ENCODE measurements around the gene ALX3. TPM values are rescaled to one million over a fixed set of nuclear protein-coding genes. Genes with fewer than 3 reads are reported as not detected.

ALX3 gene
- total RNA-seq, 1 experiment from 2014 or later, result 0.15 TPM

DNA sequence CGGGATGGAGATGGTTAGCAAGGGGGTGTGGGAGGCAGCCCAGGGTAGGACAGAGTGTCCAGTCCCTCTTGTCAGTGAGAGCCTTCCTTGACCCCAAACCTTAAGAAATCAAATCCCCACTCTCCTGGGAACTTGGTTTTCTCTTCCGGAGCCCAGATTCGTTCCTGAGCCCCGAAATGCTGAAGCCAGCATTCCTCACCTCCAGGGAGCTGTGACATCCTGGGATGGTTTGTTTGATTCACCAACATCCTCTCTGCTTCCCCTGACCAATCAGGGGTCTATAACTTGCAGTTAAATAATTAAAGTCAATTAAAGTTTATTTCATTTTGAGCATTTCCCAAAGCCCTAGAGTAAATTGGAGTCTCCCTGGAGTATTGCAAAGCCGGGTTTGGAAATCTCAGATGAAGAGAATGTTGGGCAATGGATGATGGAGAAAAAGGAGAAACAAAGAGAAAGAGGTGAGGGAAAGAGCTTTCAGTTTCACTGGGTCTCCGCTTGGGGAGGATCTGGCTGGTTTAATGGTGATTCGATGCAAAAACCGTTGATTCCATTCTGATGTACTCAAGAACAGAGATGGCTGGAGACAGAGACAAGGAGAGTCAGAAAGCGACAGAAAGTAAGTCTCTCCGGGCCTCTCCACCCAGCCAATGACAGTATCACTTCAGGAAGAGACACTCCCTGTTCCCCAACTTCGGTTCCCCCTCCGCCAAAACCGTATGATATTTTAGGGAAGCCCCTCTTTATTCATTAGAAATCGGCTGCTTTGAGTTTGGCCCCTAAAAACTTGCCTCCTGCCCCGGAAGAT lies 12.8 kb upstream of the ALX3 start (continued):
- TF ChIP-seq, protein P1, sequence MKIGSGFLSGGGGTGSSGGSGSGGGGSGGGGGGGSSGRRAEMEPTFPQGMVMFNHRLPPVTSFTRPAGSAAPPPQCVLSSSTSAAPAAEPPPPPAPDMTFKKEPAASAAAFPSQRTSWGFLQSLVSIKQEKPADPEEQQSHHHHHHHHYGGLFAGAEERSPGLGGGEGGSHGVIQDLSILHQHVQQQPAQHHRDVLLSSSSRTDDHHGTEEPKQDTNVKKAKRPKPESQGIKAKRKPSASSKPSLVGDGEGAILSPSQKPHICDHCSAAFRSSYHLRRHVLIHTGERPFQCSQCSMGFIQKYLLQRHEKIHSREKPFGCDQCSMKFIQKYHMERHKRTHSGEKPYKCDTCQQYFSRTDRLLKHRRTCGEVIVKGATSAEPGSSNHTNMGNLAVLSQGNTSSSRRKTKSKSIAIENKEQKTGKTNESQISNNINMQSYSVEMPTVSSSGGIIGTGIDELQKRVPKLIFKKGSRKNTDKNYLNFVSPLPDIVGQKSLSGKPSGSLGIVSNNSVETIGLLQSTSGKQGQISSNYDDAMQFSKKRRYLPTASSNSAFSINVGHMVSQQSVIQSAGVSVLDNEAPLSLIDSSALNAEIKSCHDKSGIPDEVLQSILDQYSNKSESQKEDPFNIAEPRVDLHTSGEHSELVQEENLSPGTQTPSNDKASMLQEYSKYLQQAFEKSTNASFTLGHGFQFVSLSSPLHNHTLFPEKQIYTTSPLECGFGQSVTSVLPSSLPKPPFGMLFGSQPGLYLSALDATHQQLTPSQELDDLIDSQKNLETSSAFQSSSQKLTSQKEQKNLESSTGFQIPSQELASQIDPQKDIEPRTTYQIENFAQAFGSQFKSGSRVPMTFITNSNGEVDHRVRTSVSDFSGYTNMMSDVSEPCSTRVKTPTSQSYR (CRISPR knock-in tag; IDR thresholded peaks at IDR 0.05), result no peak
- no peak for TF ChIP-seq PRRX2 (CRISPR knock-in tag; IDR thresholded peaks at IDR 0.05)
- no peak for TF ChIP-seq NFYB (CRISPR knock-in tag; conservative IDR thresholded peaks at IDR 0.05; ENCODE audit: low read depth)
- TF ChIP-seq ZNF423 (CRISPR knock-in tag; IDR thresholded peaks at IDR 0.05), result no peak
- TF ChIP-seq, protein P2, sequence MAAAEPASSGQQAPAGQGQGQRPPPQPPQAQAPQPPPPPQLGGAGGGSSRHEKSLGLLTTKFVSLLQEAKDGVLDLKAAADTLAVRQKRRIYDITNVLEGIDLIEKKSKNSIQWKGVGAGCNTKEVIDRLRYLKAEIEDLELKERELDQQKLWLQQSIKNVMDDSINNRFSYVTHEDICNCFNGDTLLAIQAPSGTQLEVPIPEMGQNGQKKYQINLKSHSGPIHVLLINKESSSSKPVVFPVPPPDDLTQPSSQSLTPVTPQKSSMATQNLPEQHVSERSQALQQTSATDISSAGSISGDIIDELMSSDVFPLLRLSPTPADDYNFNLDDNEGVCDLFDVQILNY (CRISPR knock-in tag; IDR thresholded peaks at IDR 0.05), result no peak

DNA sequence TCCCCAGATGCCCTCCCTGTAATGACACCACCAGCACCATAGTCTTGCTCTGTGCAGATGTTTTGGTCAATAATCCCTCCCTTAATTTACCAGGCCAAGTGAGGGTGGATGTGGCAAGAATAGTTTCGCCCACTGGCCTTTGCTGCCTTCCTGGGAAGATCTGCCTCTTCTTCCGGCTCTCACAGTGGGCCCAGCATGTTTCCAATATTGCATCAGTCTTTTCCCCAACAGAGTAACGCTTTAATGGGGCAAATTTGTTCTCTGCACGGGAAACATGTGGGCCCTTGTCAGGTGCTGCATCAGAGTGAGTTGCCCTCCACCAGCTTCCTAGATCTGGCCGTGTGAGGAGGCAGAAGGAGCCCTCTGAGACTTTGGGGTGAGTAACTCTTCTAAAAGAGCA lies 12.0 kb upstream of the ALX3 start:
- Mint-ChIP-seq H3K4me1 (peaks cover 27% of the 10 kb centered on the region), H3K27ac (no peak overlapping the region), H3K9me3 (no peaks in the 10 kb centered on the region), H3K36me3 (no peaks in the 10 kb centered on the region), H3K4me3 (no peak overlapping the region), H3K27me3 (ENCODE audit: low read depth) (peaks cover 98% of the 10 kb centered on the region)
- DNase-seq (ENCODE audit: low spot score) (no peak), ATAC-seq (no peak)
- CTCF ChIA-PET, result interaction anchor here (0.9 to 3.9 kb wide), 6 partner anchors 9 to 52 kb away, joined by 3 to 22 read pairs (median 10); no protein-coding TSS in a partner anchor
- POLR2A ChIA-PET, result interaction anchor here (0.6 to 0.7 kb wide), 2 partner anchors 11 to 19 kb away, joined by 3 to 4 read pairs; no protein-coding TSS in a partner anchor
- TF ChIP-seq, protein P2 (CRISPR knock-in tag; IDR thresholded peaks at IDR 0.05), result no peak
- TF ChIP-seq, protein P3, sequence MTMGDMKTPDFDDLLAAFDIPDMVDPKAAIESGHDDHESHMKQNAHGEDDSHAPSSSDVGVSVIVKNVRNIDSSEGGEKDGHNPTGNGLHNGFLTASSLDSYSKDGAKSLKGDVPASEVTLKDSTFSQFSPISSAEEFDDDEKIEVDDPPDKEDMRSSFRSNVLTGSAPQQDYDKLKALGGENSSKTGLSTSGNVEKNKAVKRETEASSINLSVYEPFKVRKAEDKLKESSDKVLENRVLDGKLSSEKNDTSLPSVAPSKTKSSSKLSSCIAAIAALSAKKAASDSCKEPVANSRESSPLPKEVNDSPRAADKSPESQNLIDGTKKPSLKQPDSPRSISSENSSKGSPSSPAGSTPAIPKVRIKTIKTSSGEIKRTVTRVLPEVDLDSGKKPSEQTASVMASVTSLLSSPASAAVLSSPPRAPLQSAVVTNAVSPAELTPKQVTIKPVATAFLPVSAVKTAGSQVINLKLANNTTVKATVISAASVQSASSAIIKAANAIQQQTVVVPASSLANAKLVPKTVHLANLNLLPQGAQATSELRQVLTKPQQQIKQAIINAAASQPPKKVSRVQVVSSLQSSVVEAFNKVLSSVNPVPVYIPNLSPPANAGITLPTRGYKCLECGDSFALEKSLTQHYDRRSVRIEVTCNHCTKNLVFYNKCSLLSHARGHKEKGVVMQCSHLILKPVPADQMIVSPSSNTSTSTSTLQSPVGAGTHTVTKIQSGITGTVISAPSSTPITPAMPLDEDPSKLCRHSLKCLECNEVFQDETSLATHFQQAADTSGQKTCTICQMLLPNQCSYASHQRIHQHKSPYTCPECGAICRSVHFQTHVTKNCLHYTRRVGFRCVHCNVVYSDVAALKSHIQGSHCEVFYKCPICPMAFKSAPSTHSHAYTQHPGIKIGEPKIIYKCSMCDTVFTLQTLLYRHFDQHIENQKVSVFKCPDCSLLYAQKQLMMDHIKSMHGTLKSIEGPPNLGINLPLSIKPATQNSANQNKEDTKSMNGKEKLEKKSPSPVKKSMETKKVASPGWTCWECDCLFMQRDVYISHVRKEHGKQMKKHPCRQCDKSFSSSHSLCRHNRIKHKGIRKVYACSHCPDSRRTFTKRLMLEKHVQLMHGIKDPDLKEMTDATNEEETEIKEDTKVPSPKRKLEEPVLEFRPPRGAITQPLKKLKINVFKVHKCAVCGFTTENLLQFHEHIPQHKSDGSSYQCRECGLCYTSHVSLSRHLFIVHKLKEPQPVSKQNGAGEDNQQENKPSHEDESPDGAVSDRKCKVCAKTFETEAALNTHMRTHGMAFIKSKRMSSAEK (CRISPR knock-in tag; IDR thresholded peaks at IDR 0.05; ENCODE audit: borderline replicate concordance), result no peak
- TF ChIP-seq JUN (CRISPR knock-in tag; IDR thresholded peaks at IDR 0.05) (no peak), MYBL2 (CRISPR knock-in tag; IDR thresholded peaks at IDR 0.05) (no peak), NR1H2 (CRISPR knock-in tag; IDR thresholded peaks at IDR 0.05) (no peak), GTF2I (CRISPR knock-in tag; conservative IDR thresholded peaks at IDR 0.05) (no peak), TCF7 (CRISPR knock-in tag; IDR thresholded peaks at IDR 0.05; ENCODE audit: low read depth) (no peak), KAT7 (CRISPR knock-in tag; IDR thresholded peaks at IDR 0.05; ENCODE audit: borderline replicate concordance) (no peak)
- TF ChIP-seq, protein P4, sequence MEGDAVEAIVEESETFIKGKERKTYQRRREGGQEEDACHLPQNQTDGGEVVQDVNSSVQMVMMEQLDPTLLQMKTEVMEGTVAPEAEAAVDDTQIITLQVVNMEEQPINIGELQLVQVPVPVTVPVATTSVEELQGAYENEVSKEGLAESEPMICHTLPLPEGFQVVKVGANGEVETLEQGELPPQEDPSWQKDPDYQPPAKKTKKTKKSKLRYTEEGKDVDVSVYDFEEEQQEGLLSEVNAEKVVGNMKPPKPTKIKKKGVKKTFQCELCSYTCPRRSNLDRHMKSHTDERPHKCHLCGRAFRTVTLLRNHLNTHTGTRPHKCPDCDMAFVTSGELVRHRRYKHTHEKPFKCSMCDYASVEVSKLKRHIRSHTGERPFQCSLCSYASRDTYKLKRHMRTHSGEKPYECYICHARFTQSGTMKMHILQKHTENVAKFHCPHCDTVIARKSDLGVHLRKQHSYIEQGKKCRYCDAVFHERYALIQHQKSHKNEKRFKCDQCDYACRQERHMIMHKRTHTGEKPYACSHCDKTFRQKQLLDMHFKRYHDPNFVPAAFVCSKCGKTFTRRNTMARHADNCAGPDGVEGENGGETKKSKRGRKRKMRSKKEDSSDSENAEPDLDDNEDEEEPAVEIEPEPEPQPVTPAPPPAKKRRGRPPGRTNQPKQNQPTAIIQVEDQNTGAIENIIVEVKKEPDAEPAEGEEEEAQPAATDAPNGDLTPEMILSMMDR (IDR thresholded peaks at IDR 0.05), result no peak
- TF ChIP-seq, protein P5, sequence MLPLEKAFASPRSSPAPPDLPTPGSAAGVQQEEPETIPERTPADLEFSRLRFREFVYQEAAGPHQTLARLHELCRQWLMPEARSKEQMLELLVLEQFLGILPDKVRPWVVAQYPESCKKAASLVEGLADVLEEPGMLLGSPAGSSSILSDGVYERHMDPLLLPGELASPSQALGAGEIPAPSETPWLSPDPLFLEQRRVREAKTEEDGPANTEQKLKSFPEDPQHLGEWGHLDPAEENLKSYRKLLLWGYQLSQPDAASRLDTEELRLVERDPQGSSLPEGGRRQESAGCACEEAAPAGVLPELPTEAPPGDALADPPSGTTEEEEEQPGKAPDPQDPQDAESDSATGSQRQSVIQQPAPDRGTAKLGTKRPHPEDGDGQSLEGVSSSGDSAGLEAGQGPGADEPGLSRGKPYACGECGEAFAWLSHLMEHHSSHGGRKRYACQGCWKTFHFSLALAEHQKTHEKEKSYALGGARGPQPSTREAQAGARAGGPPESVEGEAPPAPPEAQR (CRISPR knock-in tag; IDR thresholded peaks at IDR 0.05), result no peak
- TF ChIP-seq, protein P6, sequence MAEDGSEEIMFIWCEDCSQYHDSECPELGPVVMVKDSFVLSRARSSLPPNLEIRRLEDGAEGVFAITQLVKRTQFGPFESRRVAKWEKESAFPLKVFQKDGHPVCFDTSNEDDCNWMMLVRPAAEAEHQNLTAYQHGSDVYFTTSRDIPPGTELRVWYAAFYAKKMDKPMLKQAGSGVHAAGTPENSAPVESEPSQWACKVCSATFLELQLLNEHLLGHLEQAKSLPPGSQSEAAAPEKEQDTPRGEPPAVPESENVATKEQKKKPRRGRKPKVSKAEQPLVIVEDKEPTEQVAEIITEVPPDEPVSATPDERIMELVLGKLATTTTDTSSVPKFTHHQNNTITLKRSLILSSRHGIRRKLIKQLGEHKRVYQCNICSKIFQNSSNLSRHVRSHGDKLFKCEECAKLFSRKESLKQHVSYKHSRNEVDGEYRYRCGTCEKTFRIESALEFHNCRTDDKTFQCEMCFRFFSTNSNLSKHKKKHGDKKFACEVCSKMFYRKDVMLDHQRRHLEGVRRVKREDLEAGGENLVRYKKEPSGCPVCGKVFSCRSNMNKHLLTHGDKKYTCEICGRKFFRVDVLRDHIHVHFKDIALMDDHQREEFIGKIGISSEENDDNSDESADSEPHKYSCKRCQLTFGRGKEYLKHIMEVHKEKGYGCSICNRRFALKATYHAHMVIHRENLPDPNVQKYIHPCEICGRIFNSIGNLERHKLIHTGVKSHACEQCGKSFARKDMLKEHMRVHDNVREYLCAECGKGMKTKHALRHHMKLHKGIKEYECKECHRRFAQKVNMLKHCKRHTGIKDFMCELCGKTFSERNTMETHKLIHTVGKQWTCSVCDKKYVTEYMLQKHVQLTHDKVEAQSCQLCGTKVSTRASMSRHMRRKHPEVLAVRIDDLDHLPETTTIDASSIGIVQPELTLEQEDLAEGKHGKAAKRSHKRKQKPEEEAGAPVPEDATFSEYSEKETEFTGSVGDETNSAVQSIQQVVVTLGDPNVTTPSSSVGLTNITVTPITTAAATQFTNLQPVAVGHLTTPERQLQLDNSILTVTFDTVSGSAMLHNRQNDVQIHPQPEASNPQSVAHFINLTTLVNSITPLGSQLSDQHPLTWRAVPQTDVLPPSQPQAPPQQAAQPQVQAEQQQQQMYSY (CRISPR knock-in tag; IDR thresholded peaks at IDR 0.05), result no peak

Measured in WTC11 (cell line).